H9 (cell line): ENCODE data around the gene AHI1. TPM values are rescaled to one million over a fixed set of nuclear protein-coding genes. Genes with fewer than 3 reads are reported as not detected.

Source experiments
- DNase-seq: peaks from one replicate; pipeline ENCODE4 v3.0.0-alpha.2; 2017
- H2AFZ ChIP-seq: one replicate; pipeline ENCODE4 v1.6.1; 2013; ENCODE audit warnings: mild to moderate bottlenecking, low read length, control low read depth, moderate library complexity
- H2AK5ac ChIP-seq: 2 replicates; pipeline ENCODE4 v1.6.1; 2013; ENCODE audit warnings: low read length, control low read depth, mixed read lengths; ENCODE audit not compliant: insufficient read length
- H2BK120ac ChIP-seq: one replicate; pipeline ENCODE4 v1.6.1; 2013; ENCODE audit warnings: low read depth, mild to moderate bottlenecking, low read length, control low read depth, inconsistent platforms; ENCODE audit not compliant: poor library complexity, severe bottlenecking
- H2BK12ac ChIP-seq: 2 replicates; pipeline ENCODE4 v1.6.1; 2013; ENCODE audit warnings: low read length, control low read depth, mixed read lengths, low read depth; ENCODE audit not compliant: insufficient read length
- H2BK15ac ChIP-seq: 2 replicates; pipeline ENCODE4 v1.6.1; 2013; ENCODE audit warnings: low read depth, low read length, control low read depth
- H2BK20ac ChIP-seq: one replicate; pipeline ENCODE4 v1.6.1; 2013; ENCODE audit warnings: low read depth, mild to moderate bottlenecking, low read length, control low read depth, inconsistent platforms; ENCODE audit not compliant: poor library complexity, severe bottlenecking
- H2BK5ac ChIP-seq: 2 replicates; pipeline ENCODE4 v1.6.1; 2013; ENCODE audit warnings: low read length, control low read depth, mixed read lengths; ENCODE audit not compliant: insufficient read length
- H3K14ac ChIP-seq: 2 replicates; pipeline ENCODE4 v1.6.1; 2013; ENCODE audit warnings: low read length, control low read depth; ENCODE audit not compliant: insufficient read depth
- H3K18ac ChIP-seq: 2 replicates; pipeline ENCODE4 v1.6.1; 2013; ENCODE audit warnings: low read depth, mild to moderate bottlenecking, mixed read lengths, low read length, control low read depth; ENCODE audit not compliant: insufficient read length
- H3K23ac ChIP-seq: 2 replicates; pipeline ENCODE4 v1.6.1; 2013; ENCODE audit warnings: low read length, control low read depth, mixed read lengths, low read depth; ENCODE audit not compliant: insufficient read length
- H3K23me2 ChIP-seq: 2 replicates; pipeline ENCODE4 v1.6.1; 2013; ENCODE audit warnings: low read depth, mild to moderate bottlenecking, mixed read lengths, low read length, control low read depth; ENCODE audit not compliant: insufficient read length, poor library complexity, severe bottlenecking
- H3K27ac ChIP-seq: 2 replicates; pipeline ENCODE4 v1.5.1; 2013; ENCODE audit warnings: low read length, control low read depth, mixed read lengths, low read depth; ENCODE audit not compliant: insufficient read length
- H3K27me3 ChIP-seq: 2 replicates; pipeline ENCODE4 v1.6.1; 2013; ENCODE audit warnings: low read length, control low read depth, inconsistent platforms; ENCODE audit not compliant: insufficient read depth
- H3K4ac ChIP-seq: 2 replicates; pipeline ENCODE4 v1.6.1; 2013; ENCODE audit warnings: low read depth, mild to moderate bottlenecking, control low read depth, inconsistent platforms, low read length, moderate library complexity
- H3K4me1 ChIP-seq: 2 replicates; pipeline ENCODE4 v1.6.1; 2013; ENCODE audit warnings: low read length, control low read depth, inconsistent platforms; ENCODE audit not compliant: insufficient read depth
- H3K4me2 ChIP-seq: 2 replicates; pipeline ENCODE4 v1.6.1; 2013; ENCODE audit warnings: low read length, control low read depth, mixed read lengths; ENCODE audit not compliant: insufficient read length, insufficient read depth
- H3K56ac ChIP-seq: 2 replicates; pipeline ENCODE4 v1.6.1; 2013; ENCODE audit warnings: low read depth, mild to moderate bottlenecking, mixed read lengths, low read length, control low read depth; ENCODE audit not compliant: insufficient read length
- H3K79me1 ChIP-seq: 2 replicates; pipeline ENCODE4 v1.6.1; 2013; ENCODE audit warnings: low read depth, mild to moderate bottlenecking, moderate library complexity, low read length, control low read depth, inconsistent platforms; ENCODE audit not compliant: insufficient read depth, poor library complexity, severe bottlenecking
- H3K79me2 ChIP-seq: 2 replicates; pipeline ENCODE4 v1.6.1; 2013; ENCODE audit warnings: low read length, control low read depth, inconsistent platforms; ENCODE audit not compliant: insufficient read depth
- H3K9ac ChIP-seq: 2 replicates; pipeline ENCODE4 v1.6.1; 2013; ENCODE audit warnings: low read length, control low read depth, mixed read lengths; ENCODE audit not compliant: insufficient read length; ENCODE audit errors: extremely low read depth
- H3K9me3 ChIP-seq: one replicate; pipeline ENCODE4 v1.6.1; 2013; ENCODE audit warnings: low read depth, low read length, inconsistent platforms; ENCODE audit not compliant: control insufficient read depth
- H3T11ph ChIP-seq: one replicate; pipeline ENCODE4 v1.6.1; 2013; ENCODE audit warnings: mild to moderate bottlenecking, low read length, control low read depth, inconsistent platforms
- H4K20me1 ChIP-seq: one replicate; pipeline ENCODE4 v1.6.1; 2013; ENCODE audit not compliant: control insufficient read depth, insufficient read length, insufficient read depth
- H4K5ac ChIP-seq: 2 replicates; pipeline ENCODE4 v1.6.1; 2013; ENCODE audit warnings: low read depth, mild to moderate bottlenecking, mixed read lengths, low read length, control low read depth; ENCODE audit not compliant: insufficient read length
- H4K8ac ChIP-seq: replicated peaks from 2 replicates; pipeline ENCODE4 v1.6.1; 2013; ENCODE audit warnings: low read length, control low read depth, mixed read lengths, low read depth; ENCODE audit not compliant: insufficient read length
- H4K91ac ChIP-seq: 2 replicates; pipeline ENCODE4 v1.6.1; 2013; ENCODE audit warnings: low read depth, mild to moderate bottlenecking, moderate library complexity, mixed read lengths, low read length, control low read depth; ENCODE audit not compliant: insufficient read length
- H3K27ac Mint-ChIP-seq, 3 experiments: 2 replicates in 2 of 3; 3 replicates in 1 of 3; pipeline ENCODE4 v1.8.0; 2020 to 2021; ENCODE audit warnings: mixed read lengths in 3 of 3, mild to moderate bottlenecking in 1 of 3, moderate library complexity in 1 of 3
- H3K27me3 Mint-ChIP-seq: 2 replicates; pipeline ENCODE4 v1.8.0; 2021; ENCODE audit warnings: low read depth, mild to moderate bottlenecking, moderate library complexity, mixed read lengths
- H3K36me3 Mint-ChIP-seq, 3 experiments: 2 replicates in 2 of 3; 3 replicates in 1 of 3; pipeline ENCODE4 v1.8.0; 2020 to 2021; ENCODE audit warnings: low read depth in 3 of 3, mixed read lengths in 3 of 3; ENCODE audit not compliant: insufficient read depth in 1 of 3
- H3K4me1 Mint-ChIP-seq, 2 experiments: 2 replicates each; pipeline ENCODE4 v1.8.0; 2020; ENCODE audit warnings: mixed read lengths in 2 of 2
- H3K4me3 Mint-ChIP-seq, 2 experiments: 2 replicates in 1 of 2; 3 replicates in 1 of 2; pipeline ENCODE4 v1.8.0; 2020 to 2021; ENCODE audit warnings: mild to moderate bottlenecking in 2 of 2, mixed read lengths in 2 of 2, moderate library complexity in 1 of 2
- H3K9me3 Mint-ChIP-seq, 2 experiments: 2 replicates in 1 of 2; 3 replicates in 1 of 2; pipeline ENCODE4 v1.8.0; 2020; ENCODE audit warnings: mild to moderate bottlenecking in 2 of 2, mixed read lengths in 2 of 2, moderate library complexity in 1 of 2
- WGBS: extraction: QIAGEN DNeasy Blood & Tissue Kit; methylation state at CpG from one replicate; pipeline ENCODE4 v1.1.7; 2013; ENCODE audit warnings: missing lambda C conversion rate, low lambda C conversion rate, mixed read lengths; ENCODE audit not compliant: insufficient read length; ENCODE audit errors: extremely low coverage; 5-methylcytosine and 5-hydroxymethylcytosine counted together
- total RNA-seq: library from RNA; stranded (reverse); gene quantifications from 2 replicates; pipeline ENCODE4 v1.2.1, GENCODE V29; 2021
- TF ChIP-seq, protein P1 (sequence below): fragments of 200-600 bp; sonication (generic); conservative IDR thresholded peaks from 3 replicates; pipeline ENCODE4 v1.8.0; 2021; ENCODE audit warnings: antibody characterized with exemption, mild to moderate bottlenecking

AHI1 gene
- total RNA-seq, 1 experiment from 2014 or later, result 9.9 TPM

- no peak overlapping the region for H3K9ac ChIP-seq
- no peak overlapping the region for H3K27ac ChIP-seq
- H3T11ph ChIP-seq, result no peak overlapping the region
- no CpG with 5 or more reads among the region's 2 CpGs for WGBS
- no peak overlapping the region for H4K8ac ChIP-seq
- H3K79me1 ChIP-seq, result no peaks in the 10 kb centered on the region
- H3K56ac ChIP-seq, result no peak overlapping the region
- H3K4ac ChIP-seq, result no peak overlapping the region
- Mint-ChIP-seq H3K27me3 (no peaks in the 10 kb centered on the region), H3K4me3 (no peak overlapping the region), H3K27ac (no peak overlapping the region; a peak in 1 of 7 replicates), H3K9me3 (no peaks in the 10 kb centered on the region), H3K4me1 (peaks cover 12 to 13% of the 10 kb centered on the region in 2 experiments), H3K36me3 (no peaks in the 10 kb centered on the region; a peak in 1 of 7 replicates)
- H2AFZ ChIP-seq, result no peak overlapping the region
- no peak overlapping the region for H3K18ac ChIP-seq
- no peak overlapping the region for H4K5ac ChIP-seq
- H3K79me2 ChIP-seq, result no peaks in the 10 kb centered on the region
- H2AK5ac ChIP-seq, result no peak overlapping the region
- no peak overlapping the region for H2BK12ac ChIP-seq
- TF ChIP-seq, protein P1, sequence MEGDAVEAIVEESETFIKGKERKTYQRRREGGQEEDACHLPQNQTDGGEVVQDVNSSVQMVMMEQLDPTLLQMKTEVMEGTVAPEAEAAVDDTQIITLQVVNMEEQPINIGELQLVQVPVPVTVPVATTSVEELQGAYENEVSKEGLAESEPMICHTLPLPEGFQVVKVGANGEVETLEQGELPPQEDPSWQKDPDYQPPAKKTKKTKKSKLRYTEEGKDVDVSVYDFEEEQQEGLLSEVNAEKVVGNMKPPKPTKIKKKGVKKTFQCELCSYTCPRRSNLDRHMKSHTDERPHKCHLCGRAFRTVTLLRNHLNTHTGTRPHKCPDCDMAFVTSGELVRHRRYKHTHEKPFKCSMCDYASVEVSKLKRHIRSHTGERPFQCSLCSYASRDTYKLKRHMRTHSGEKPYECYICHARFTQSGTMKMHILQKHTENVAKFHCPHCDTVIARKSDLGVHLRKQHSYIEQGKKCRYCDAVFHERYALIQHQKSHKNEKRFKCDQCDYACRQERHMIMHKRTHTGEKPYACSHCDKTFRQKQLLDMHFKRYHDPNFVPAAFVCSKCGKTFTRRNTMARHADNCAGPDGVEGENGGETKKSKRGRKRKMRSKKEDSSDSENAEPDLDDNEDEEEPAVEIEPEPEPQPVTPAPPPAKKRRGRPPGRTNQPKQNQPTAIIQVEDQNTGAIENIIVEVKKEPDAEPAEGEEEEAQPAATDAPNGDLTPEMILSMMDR, result no peak
- H2BK120ac ChIP-seq, result no peak overlapping the region
- no peaks in the 10 kb centered on the region for H3K23me2 ChIP-seq
- H4K91ac ChIP-seq, result no peak overlapping the region
- no peak overlapping the region for H3K23ac ChIP-seq
- no peak overlapping the region for H2BK15ac ChIP-seq
- no peaks in the 10 kb centered on the region for H4K20me1 ChIP-seq
- no peaks in the 10 kb centered on the region for H3K9me3 ChIP-seq
- no peak overlapping the region for H2BK20ac ChIP-seq
- H2BK5ac ChIP-seq, result no peak overlapping the region
- no peak overlapping the region for H3K14ac ChIP-seq
- no peak overlapping the region for H3K4me2 ChIP-seq
- no peak for DNase-seq
- H3K4me1 ChIP-seq, result peaks cover 3% of the 10 kb centered on the region; the same call in 1 of the 2 replicates
- H3K27me3 ChIP-seq, result no peaks in the 10 kb centered on the region
Measured at GRCh38 chr6:135323979-135324378, 173.6 kb downstream of the AHI1 start.
